HG03354 (cell line): ENCODE results near the gene TPPP3.

Experiments
- ATAC-seq: cut with Tn5 transposase; IDR thresholded peaks from one replicate; pipeline ENCODE4 v1.9.1; 2021; ENCODE audit warnings: mild to moderate bottlenecking; ENCODE audit not compliant: unreplicated experiment, poor library complexity, severe bottlenecking

Gene TPPP3

DNA sequence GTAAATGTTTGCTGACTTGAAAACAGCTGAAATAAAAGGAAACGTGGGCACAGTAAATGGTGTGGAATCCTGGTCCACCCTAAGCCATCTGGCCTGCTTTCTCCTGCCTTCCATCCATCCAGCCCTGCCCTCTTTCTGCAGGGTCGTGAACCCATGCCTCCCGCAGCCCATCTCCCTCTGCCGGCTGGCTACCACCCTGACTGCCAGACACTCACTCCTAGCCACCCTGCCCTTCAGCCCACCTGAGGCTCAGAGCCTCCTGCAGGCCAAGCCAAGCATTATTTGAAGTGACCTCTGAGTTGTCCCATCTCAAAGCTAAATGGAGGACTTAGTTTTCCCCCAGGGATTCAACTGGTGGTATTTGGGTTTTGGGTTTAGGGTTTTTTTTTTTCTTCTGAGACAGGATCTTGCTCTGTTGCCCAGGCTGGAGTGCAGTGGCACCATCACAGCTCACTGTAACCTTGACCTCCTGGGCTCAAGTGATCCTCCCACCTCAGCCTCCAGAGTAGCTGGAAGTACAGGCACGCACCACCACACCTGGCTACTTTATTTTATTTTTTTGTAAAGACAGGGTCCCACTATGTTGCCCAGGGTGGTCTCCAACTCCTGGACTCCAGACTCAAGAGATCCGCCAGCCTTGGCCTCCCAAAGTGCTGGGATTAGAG is 14.6 kb upstream of the TPPP3 start:
- no peak for ATAC-seq

- ATAC-seq = no peak
Measured at GRCh38 chr16:67407176-67407787, 14.0 kb upstream of the TPPP3 start.

DNA sequence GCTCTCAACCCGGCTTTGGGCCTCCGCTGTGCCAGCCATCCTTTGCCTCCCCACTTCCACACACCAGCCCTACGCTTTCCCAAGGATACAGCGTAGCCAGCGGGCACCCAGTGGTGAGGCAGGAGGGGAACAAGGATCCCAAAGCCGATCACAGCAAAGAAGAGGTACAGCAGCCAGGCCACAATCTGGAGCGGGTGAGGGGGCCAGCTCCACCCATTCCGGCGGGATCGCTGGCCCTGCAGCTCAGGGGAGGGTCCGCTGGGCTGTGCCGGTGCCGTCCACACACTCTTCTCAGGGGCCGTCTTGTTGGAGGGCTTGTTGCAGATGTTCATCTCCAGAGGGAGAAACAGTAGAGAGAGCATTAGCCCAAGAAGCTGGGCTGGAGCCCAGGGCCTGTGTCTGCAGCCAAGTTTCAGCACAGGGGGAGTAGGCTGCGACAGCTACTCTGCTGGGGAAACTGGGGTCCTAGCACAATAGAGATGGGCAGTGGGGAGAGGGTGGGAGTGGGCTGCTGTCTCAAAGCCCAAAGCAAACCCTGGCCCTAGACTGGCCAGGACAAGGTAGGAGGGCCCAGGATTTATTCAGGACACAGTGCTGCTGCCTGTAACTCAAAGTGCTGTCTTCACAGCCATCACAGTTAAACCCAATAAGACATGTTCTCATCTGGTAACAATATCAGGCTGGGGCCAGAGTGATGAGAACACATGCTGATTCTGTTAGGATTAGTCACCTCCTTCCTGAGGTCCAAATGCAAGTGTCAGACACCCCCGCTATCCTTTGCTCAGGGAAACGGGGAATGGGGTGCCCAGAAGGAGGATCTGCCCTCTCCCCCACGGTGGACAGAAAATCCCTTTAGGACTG is 13.0 kb upstream of the TPPP3 start:
- no peak for ATAC-seq

DNA sequence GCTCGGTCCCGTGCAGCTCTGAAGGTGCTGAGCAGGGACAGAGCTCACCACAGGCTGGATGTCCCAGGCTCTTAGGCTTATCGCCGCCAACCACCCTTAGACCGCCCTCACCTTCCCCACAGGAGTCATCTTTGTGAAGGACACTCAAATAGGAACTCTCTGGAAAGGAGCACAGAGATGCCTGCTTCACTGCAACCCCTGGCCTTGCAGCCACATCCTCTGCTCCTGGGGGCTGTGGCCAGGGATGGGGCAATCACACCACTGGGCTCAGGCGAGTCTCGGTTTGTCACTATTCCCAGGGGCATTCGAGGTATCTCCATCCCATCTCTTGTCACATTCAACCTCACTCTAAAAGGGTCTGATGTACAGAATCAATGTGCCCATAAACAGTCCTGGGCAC is 12.0 kb upstream of the TPPP3 start:
- ATAC-seq = no peak

- no peak for ATAC-seq
Measured at GRCh38 chr16:67404740-67405226, 11.5 kb upstream of the TPPP3 start.

DNA sequence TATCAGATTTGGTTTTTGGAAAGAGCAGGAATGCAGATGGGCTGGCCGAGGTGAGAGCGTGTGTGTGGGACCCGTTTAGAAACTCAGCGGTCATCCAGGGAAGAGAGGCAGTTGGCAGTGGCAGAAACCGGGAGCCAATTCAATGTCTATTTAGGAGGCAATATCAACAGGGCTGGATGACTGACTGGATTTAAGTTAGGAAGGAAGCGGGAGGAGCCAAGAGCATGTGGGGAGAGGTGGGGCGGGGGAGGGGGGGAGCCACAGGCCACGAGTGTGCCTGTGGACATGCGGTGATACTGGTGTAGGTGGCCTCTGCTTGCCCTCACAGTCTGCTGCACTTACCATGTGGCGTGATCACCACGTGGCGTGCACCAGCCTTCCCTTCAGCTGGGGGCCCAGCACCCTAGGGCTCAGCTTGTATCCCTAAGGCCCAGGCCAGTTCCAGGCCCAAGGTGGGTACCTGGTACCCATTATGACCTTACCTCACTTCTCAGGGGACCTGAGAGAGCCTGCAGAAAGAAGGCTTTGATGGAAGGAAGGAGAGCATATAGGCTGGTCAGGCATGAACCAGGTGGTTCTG is 10.8 kb upstream of the TPPP3 start:
- ATAC-seq = no peak

DNA sequence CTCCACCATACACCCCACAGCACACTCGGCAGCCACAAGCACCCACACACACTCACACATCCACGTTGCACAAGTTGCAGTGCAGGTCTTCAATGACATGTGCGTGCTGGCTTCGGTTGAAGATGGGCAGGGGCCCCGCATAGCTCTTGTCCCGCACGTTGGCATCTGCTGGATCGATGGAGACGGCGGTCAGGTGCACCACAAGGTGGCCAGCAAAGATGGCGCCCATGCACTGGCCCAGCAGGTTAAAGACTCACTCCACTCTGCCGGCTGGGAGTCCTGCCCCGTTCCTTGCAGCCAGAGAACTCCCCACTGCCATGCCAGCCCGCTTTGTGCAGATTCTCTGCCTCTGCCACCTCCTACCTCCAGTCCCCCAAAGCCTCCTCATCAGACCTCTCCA is 7.6 kb upstream of the TPPP3 start:
- no peak for ATAC-seq

DNA sequence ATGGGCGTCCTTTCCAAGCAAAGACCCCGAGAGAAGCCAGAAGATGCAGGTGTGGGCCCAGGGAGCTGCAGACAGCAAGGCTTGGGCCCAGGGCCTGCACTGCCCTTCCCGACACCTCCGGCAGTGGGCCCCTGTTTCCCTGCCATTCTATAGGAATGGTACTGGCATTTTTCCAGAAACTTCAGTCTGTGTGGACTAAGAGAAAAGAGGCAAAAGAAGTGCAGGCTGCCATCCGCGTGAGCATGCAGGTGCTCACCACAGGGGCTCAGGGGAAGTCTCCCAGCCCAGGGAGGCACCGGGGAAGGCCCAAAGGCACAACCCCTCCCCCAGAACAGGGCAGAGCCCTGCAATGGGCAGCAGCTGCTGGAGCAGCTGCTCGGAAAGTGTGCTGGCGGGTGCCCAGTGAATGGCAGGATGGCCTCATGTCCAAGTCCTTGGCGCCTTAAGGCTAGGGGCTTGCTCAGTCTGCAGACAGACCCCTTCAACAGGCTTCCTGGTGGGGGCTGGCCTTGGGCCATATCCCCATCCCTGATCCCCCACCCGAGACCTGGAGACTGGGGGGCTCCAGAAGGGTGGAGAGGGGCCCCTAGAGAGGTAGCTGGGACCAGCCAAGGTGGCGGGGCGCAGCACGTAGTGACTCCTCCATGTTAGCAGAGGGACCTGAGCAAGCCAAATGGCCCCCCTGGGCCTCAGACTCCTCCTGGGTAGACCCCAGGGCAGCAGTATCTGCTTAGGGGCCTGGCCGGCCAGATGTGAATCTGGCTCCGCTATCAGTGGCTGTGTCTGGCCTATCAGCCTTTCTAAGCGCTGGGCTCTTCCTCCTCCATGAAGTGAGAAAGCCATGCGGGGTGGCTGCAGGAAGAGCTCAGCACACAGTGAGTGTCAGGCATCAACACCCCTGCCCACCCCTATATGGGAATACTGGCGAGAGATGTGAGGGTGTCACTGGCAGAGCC is 6.7 kb upstream of the TPPP3 start:
- no peak for ATAC-seq

GRCh38 chr16:67399218-67399733 is 6.0 kb upstream of the TPPP3 start:
- ATAC-seq = no peak

DNA sequence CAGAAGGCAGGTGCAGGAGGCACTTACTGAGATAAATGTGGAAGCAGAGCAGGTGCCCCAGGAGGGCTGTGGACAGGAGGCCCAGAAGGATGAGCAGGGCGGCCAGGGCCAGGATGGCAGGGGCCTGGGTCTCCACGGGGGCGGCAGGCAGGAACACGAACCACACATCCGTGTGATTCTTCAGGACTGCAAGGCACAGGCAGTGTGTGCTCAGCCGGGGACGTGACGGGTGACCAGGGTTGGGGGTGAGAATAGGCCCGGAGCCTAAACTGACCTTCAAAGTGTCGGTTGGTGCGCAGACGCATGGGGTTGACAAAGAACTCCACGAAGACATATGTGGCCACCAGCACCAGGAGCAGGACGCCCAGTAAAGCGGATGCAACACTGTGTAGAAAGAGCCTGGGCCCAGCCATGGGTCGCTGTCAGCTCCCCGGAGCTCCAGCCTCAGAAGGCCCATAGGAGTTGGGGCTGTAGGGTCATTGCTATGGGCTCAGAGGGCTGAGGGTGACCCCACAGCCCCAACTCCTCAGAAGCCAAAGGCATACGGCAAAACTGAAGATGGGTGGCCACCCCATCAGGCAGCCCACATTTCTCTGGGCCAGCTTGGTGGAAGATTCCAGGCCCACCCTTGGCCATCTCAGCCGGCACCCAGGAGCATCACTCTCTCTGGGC is 5.4 kb upstream of the TPPP3 start:
- no peak for ATAC-seq

- ATAC-seq = no peak
Measured at GRCh38 chr16:67397812-67398545, 4.7 kb upstream of the TPPP3 start.

DNA sequence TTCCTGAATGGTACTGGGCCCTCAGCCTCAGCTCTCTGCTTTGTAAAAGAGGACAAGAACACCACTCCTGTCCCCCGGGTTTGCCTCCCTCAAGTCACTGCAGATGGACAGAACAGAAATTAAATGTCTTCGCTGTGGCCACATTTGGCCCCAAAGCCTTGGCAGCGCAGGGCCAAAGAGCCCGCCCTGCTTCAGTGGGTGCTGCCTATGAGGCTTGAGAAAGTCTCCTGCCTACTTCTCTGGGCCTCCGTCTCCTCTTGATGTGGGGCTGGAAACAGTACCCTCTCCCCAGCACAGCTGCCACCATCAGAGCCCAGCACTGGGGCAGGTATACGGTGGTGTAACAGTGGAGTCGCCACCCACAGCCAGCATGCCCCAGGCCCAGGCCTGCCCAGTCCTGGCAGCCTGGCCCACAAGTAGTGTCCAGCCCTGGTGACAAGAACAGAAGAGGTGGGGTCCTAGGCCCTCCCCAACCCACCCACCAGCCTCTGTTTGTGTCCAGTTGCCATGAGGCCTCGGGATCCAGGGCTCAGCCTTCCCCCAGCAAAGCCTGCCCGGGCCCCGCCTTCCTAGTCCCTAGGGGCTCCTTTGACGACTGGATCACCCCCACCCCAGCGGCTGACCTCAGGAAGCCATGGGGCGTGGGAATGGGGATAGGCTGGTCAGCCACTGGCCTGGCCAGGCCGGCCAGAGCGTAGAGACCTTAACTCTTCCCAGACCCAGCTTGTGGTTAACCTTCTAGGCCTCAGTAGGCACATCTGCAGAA is 3.9 kb upstream of the TPPP3 start:
- no peak for ATAC-seq

- ATAC-seq = no peak
Measured at GRCh38 chr16:67396159-67397035, 3.1 kb upstream of the TPPP3 start.

GRCh38 chr16:67395458-67396158 is 2.3 kb upstream of the TPPP3 start:
- ATAC-seq = no peak

DNA sequence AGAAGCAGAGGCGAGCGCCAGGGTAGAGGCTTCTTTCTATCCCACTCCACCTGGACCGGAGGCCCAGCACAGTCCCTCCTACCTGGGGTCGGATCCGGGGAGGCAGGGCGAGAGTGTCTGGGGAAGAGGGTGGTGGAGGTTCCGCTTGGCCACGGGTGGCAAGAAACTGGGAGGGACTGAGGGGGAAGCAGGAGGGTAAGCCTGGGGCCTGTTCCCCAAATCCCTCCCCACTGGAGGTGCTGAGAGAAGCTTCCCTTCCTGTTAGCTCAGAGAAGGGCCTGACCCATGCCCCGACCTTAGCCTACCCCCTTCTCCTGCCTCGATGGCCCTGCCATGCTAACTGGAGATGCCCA is 1.8 kb upstream of the TPPP3 start:
- ATAC-seq = no peak
